ENCODE data around the gene HCFC1R1.

Gene HCFC1R1

GRCh38 chr16:3020247-3020603, 3.5 kb downstream of the HCFC1R1 start, which contains the start of gene TNFRSF12A:
TSS of gene TNFRSF12A (plus strand) at chr16:3020368. CDS start at chr16:3020398, 30 bp downstream.
- H3K4me3 ChIP-seq (ENCODE audit: low read depth in 1 of 2, low read length in 2 of 2) = peak within 1 kb of the TSS; percentile 80 to 91

GRCh38 chr16:3019594-3020246, 4.0 kb downstream of the HCFC1R1 start:
- no peaks in the 10 kb centered on the region for H3K36me3 ChIP-seq (ENCODE audit: control insufficient read depth in 1 of 2, insufficient read depth in 2 of 2, low read length in 2 of 2)
- peak overlapping the region in 1 of 2 donors; percentile 43 for H3K9ac ChIP-seq (ENCODE audit: low read depth in 1 of 2, low read length in 2 of 2)
- peaks cover 27 to 33% of the 10 kb centered on the region in 2 donors for H3K4me1 ChIP-seq (ENCODE audit: control insufficient read depth in 1 of 2, insufficient read depth in 2 of 2, low read length in 2 of 2)
- peak overlapping the region; percentile 77 to 91 for H3K4me3 ChIP-seq (ENCODE audit: low read depth in 1 of 2, low read length in 2 of 2)
- H3K27me3 ChIP-seq (ENCODE audit: control insufficient read depth in 1 of 2, insufficient read depth in 2 of 2, low read length in 2 of 2) = no peaks in the 10 kb centered on the region
- no peaks in the 10 kb centered on the region for H3K9me3 ChIP-seq (ENCODE audit: control insufficient read depth in 1 of 2, low read length in 2 of 2)
- H3K27ac ChIP-seq (ENCODE audit: low read depth, low read length) = no peak overlapping the region

More at GRCh38 chr16:3020247-3020603, 3.5 kb downstream of the HCFC1R1 start, which contains the start of gene TNFRSF12A:
- H3K4me1 ChIP-seq (ENCODE audit: control insufficient read depth in 1 of 2, insufficient read depth in 2 of 2, low read length in 2 of 2) = peaks cover 27 to 33% of the 10 kb centered on the region in 2 donors
- H3K36me3 ChIP-seq (ENCODE audit: control insufficient read depth in 1 of 2, insufficient read depth in 2 of 2, low read length in 2 of 2) = no peaks in the 10 kb centered on the region
- no peaks in the 10 kb centered on the region for H3K27me3 ChIP-seq (ENCODE audit: control insufficient read depth in 1 of 2, insufficient read depth in 2 of 2, low read length in 2 of 2)
- peak within 1 kb of the TSS; percentile 95 for H3K27ac ChIP-seq (ENCODE audit: low read depth, low read length)
- H3K9me3 ChIP-seq (ENCODE audit: control insufficient read depth in 1 of 2, low read length in 2 of 2) = no peaks in the 10 kb centered on the region
- peak within 1 kb of the TSS; percentile 89 to 96 for H3K9ac ChIP-seq (ENCODE audit: low read depth in 1 of 2, low read length in 2 of 2)

- H3K9ac ChIP-seq (ENCODE audit: low read depth in 1 of 2, low read length in 2 of 2) = no peak within 1 kb of the TSS
- peaks cover 20 to 34% of the 10 kb centered on the region in 2 donors for H3K4me1 ChIP-seq (ENCODE audit: control insufficient read depth in 1 of 2, insufficient read depth in 2 of 2, low read length in 2 of 2)
Observed at GRCh38 chr16:3017794-3018506, 5.8 kb downstream of the HCFC1R1 start, which contains the start of gene CLDN6. TSS of gene CLDN6 (minus strand) at chr16:3018183. CDS start at chr16:3016021, 2,162 bp downstream.

GRCh38 chr16:3017344-3017743, 6.4 kb downstream of the HCFC1R1 start:
- no peaks in the 10 kb centered on the region for H3K9me3 ChIP-seq (ENCODE audit: control insufficient read depth in 1 of 2, low read length in 2 of 2)
- H3K27me3 ChIP-seq (ENCODE audit: control insufficient read depth in 1 of 2, insufficient read depth in 2 of 2, low read length in 2 of 2) = peaks cover 0 to 5% of the 10 kb centered on the region in 2 donors
- H3K9ac ChIP-seq (ENCODE audit: low read depth in 1 of 2, low read length in 2 of 2) = no peak overlapping the region
- no peak overlapping the region for H3K27ac ChIP-seq (ENCODE audit: low read depth, low read length)
- no peaks in the 10 kb centered on the region for H3K36me3 ChIP-seq (ENCODE audit: control insufficient read depth in 1 of 2, insufficient read depth in 2 of 2, low read length in 2 of 2)
- H3K4me1 ChIP-seq (ENCODE audit: control insufficient read depth in 1 of 2, insufficient read depth in 2 of 2, low read length in 2 of 2) = peaks cover 16 to 30% of the 10 kb centered on the region in 2 donors
- H3K4me3 ChIP-seq (ENCODE audit: low read depth in 1 of 2, low read length in 2 of 2) = no peak overlapping the region

More at GRCh38 chr16:3017794-3018506, 5.8 kb downstream of the HCFC1R1 start, which contains the start of gene CLDN6:
- Histone ChIP-seq H3K27ac (ENCODE audit: low read depth, low read length) (no peak within 1 kb of the TSS), H3K36me3 (ENCODE audit: control insufficient read depth in 1 of 2, insufficient read depth in 2 of 2, low read length in 2 of 2) (no peaks in the 10 kb centered on the region), H3K4me3 (ENCODE audit: low read depth in 1 of 2, low read length in 2 of 2) (no peak within 1 kb of the TSS), H3K27me3 (ENCODE audit: control insufficient read depth in 1 of 2, insufficient read depth in 2 of 2, low read length in 2 of 2) (peaks cover 0 to 3% of the 10 kb centered on the region in 2 donors), H3K9me3 (ENCODE audit: control insufficient read depth in 1 of 2, low read length in 2 of 2) (no peaks in the 10 kb centered on the region)

- H3K36me3 ChIP-seq (ENCODE audit: control insufficient read depth in 1 of 2, insufficient read depth in 2 of 2, low read length in 2 of 2) = no peaks in the 10 kb centered on the region
Observed at GRCh38 chr16:3015865-3016521, 7.7 kb downstream of the HCFC1R1 start.

GRCh38 chr16:3014971-3015370, 8.8 kb downstream of the HCFC1R1 start:
- Histone ChIP-seq H3K36me3 (ENCODE audit: control insufficient read depth in 1 of 2, insufficient read depth in 2 of 2, low read length in 2 of 2) (no peaks in the 10 kb centered on the region), H3K4me3 (ENCODE audit: low read depth in 1 of 2, low read length in 2 of 2) (no peak overlapping the region), H3K27me3 (ENCODE audit: control insufficient read depth in 1 of 2, insufficient read depth in 2 of 2, low read length in 2 of 2) (peaks cover 0 to 5% of the 10 kb centered on the region in 2 donors), H3K27ac (ENCODE audit: low read depth, low read length) (no peak overlapping the region), H3K9me3 (ENCODE audit: control insufficient read depth in 1 of 2, low read length in 2 of 2) (no peaks in the 10 kb centered on the region), H3K9ac (ENCODE audit: low read depth in 1 of 2, low read length in 2 of 2) (no peak overlapping the region), H3K4me1 (ENCODE audit: control insufficient read depth in 1 of 2, insufficient read depth in 2 of 2, low read length in 2 of 2) (peaks cover 13 to 23% of the 10 kb centered on the region in 2 donors)

More at GRCh38 chr16:3015865-3016521, 7.7 kb downstream of the HCFC1R1 start:
- no peak overlapping the region for H3K4me3 ChIP-seq (ENCODE audit: low read depth in 1 of 2, low read length in 2 of 2)
- peaks cover 13 to 21% of the 10 kb centered on the region in 2 donors for H3K4me1 ChIP-seq (ENCODE audit: control insufficient read depth in 1 of 2, insufficient read depth in 2 of 2, low read length in 2 of 2)
- no peak overlapping the region for H3K9ac ChIP-seq (ENCODE audit: low read depth in 1 of 2, low read length in 2 of 2)
- H3K27me3 ChIP-seq (ENCODE audit: control insufficient read depth in 1 of 2, insufficient read depth in 2 of 2, low read length in 2 of 2) = peaks cover 0 to 5% of the 10 kb centered on the region in 2 donors
- no peak overlapping the region for H3K27ac ChIP-seq (ENCODE audit: low read depth, low read length)
- no peaks in the 10 kb centered on the region for H3K9me3 ChIP-seq (ENCODE audit: control insufficient read depth in 1 of 2, low read length in 2 of 2)

GRCh38 chr16:3013998-3014690, 9.6 kb downstream of the HCFC1R1 start:
- H3K36me3 ChIP-seq (ENCODE audit: control insufficient read depth in 1 of 2, insufficient read depth in 2 of 2, low read length in 2 of 2) = no peaks in the 10 kb centered on the region
- no peak overlapping the region for H3K9ac ChIP-seq (ENCODE audit: low read depth in 1 of 2, low read length in 2 of 2)
- H3K27me3 ChIP-seq (ENCODE audit: control insufficient read depth in 1 of 2, insufficient read depth in 2 of 2, low read length in 2 of 2) = peaks cover 0 to 5% of the 10 kb centered on the region in 2 donors
- no peak overlapping the region for H3K27ac ChIP-seq (ENCODE audit: low read depth, low read length)
- no peak overlapping the region for H3K4me3 ChIP-seq (ENCODE audit: low read depth in 1 of 2, low read length in 2 of 2)
- no peaks in the 10 kb centered on the region for H3K9me3 ChIP-seq (ENCODE audit: control insufficient read depth in 1 of 2, low read length in 2 of 2)
- peaks cover 13 to 23% of the 10 kb centered on the region in 2 donors for H3K4me1 ChIP-seq (ENCODE audit: control insufficient read depth in 1 of 2, insufficient read depth in 2 of 2, low read length in 2 of 2)

- H3K27ac ChIP-seq (ENCODE audit: low read depth, low read length) = no peak overlapping the region
- no peak overlapping the region for H3K9ac ChIP-seq (ENCODE audit: low read depth in 1 of 2, low read length in 2 of 2)
- peaks cover 0 to 5% of the 10 kb centered on the region in 2 donors for H3K27me3 ChIP-seq (ENCODE audit: control insufficient read depth in 1 of 2, insufficient read depth in 2 of 2, low read length in 2 of 2)
- H3K4me1 ChIP-seq (ENCODE audit: control insufficient read depth in 1 of 2, insufficient read depth in 2 of 2, low read length in 2 of 2) = peaks cover 16 to 29% of the 10 kb centered on the region in 2 donors
- no peaks in the 10 kb centered on the region for H3K9me3 ChIP-seq (ENCODE audit: control insufficient read depth in 1 of 2, low read length in 2 of 2)
- H3K36me3 ChIP-seq (ENCODE audit: control insufficient read depth in 1 of 2, insufficient read depth in 2 of 2, low read length in 2 of 2) = no peaks in the 10 kb centered on the region
- no peak overlapping the region for H3K4me3 ChIP-seq (ENCODE audit: low read depth in 1 of 2, low read length in 2 of 2)
Observed at GRCh38 chr16:3013491-3013951, 10.2 kb downstream of the HCFC1R1 start.

GRCh38 chr16:3012828-3013420, 10.8 kb downstream of the HCFC1R1 start, which contains the start of gene CLDN9:
TSS of gene CLDN9 (plus strand) at chr16:3012923. CDS start at chr16:3013363, 440 bp downstream.
- Histone ChIP-seq H3K9me3 (ENCODE audit: control insufficient read depth in 1 of 2, low read length in 2 of 2) (no peaks in the 10 kb centered on the region), H3K9ac (ENCODE audit: low read depth in 1 of 2, low read length in 2 of 2) (no peak within 1 kb of the TSS), H3K27me3 (ENCODE audit: control insufficient read depth in 1 of 2, insufficient read depth in 2 of 2, low read length in 2 of 2) (peaks cover 0 to 5% of the 10 kb centered on the region in 2 donors), H3K4me1 (ENCODE audit: control insufficient read depth in 1 of 2, insufficient read depth in 2 of 2, low read length in 2 of 2) (peaks cover 17 to 35% of the 10 kb centered on the region in 2 donors), H3K27ac (ENCODE audit: low read depth, low read length) (no peak within 1 kb of the TSS), H3K4me3 (ENCODE audit: low read depth in 1 of 2, low read length in 2 of 2) (no peak within 1 kb of the TSS), H3K36me3 (ENCODE audit: control insufficient read depth in 1 of 2, insufficient read depth in 2 of 2, low read length in 2 of 2) (no peaks in the 10 kb centered on the region)

Measured in duodenal mucosa (tissue), 2 donors.